Natural killer cell (primary cell): ENCODE data around the gene ZNF527. TPM values are rescaled to one million over a fixed set of nuclear protein-coding genes. Genes with fewer than 3 reads are reported as not detected.

Experiments
- ATAC-seq, 3 donors: fragments of 150-1000 bp in 2 of 3; fragments of 200-7000 bp in 1 of 3; cut with Tn5 transposase; 1 replicate in 1 of 3; 2 replicates in 2 of 3; pipeline ENCODE4 v1.10.0; 2021; ENCODE audit warnings: mild to moderate bottlenecking in 2 of 3, moderate library complexity in 2 of 3
- DNase-seq, 2 donors: peaks; one replicate each; pipeline versions ENCODE4 v3.0.0 to v3.0.0-alpha.2; 2013 to 2021; ENCODE audit warnings: mixed read lengths in 1 of 2
- H3K27ac ChIP-seq: one replicate; pipeline ENCODE4 v1.5.1; 2013; ENCODE audit warnings: mild to moderate bottlenecking, low read length
- H3K27me3 ChIP-seq: one replicate; pipeline ENCODE4 v1.6.1; 2013; ENCODE audit warnings: low read length; ENCODE audit not compliant: control insufficient read depth, insufficient read depth
- H3K36me3 ChIP-seq: one replicate; pipeline ENCODE4 v1.6.1; 2013; ENCODE audit warnings: low read length; ENCODE audit not compliant: control insufficient read depth, insufficient read depth
- H3K4me1 ChIP-seq: one replicate; pipeline ENCODE4 v1.6.1; 2013; ENCODE audit warnings: low read length; ENCODE audit not compliant: control insufficient read depth, insufficient read depth
- H3K4me3 ChIP-seq: one replicate; pipeline ENCODE4 v1.5.1; 2013; ENCODE audit warnings: low read length
- H3K9me3 ChIP-seq: one replicate; pipeline ENCODE4 v1.6.1; 2013; ENCODE audit warnings: low read length; ENCODE audit not compliant: control insufficient read depth, insufficient read depth
- H3K27ac Mint-ChIP-seq, 2 donors: one replicate each; pipeline ENCODE4 v1.8.0; 2022; ENCODE audit warnings: mild to moderate bottlenecking in 2 of 2, mixed read lengths in 2 of 2, moderate library complexity in 1 of 2
- H3K27me3 Mint-ChIP-seq, 2 donors: one replicate each; pipeline ENCODE4 v1.8.0; 2022; ENCODE audit warnings: low read depth in 2 of 2, mixed read lengths in 2 of 2
- H3K36me3 Mint-ChIP-seq: one replicate; pipeline ENCODE4 v1.8.0; 2022; ENCODE audit warnings: mixed read lengths
- H3K4me1 Mint-ChIP-seq, 2 donors: one replicate each; pipeline ENCODE4 v1.8.0; 2022; ENCODE audit warnings: mixed read lengths in 2 of 2
- H3K4me3 Mint-ChIP-seq: one replicate; pipeline ENCODE4 v1.8.0; 2022; ENCODE audit warnings: mild to moderate bottlenecking, moderate library complexity, mixed read lengths
- H3K9me3 Mint-ChIP-seq, 2 donors: one replicate each; pipeline ENCODE4 v1.8.0; 2022; ENCODE audit warnings: mixed read lengths in 2 of 2
- CTCF ChIP-seq: fragments of 200-600 bp; IDR thresholded peaks from one replicate; pipeline ENCODE4 v1.8.0; 2022; ENCODE audit warnings: antibody characterized with exemption
- WGBS: methylation state at CpG from one replicate; pipeline ENCODE4 v1.1.7; 2013; ENCODE audit warnings: missing lambda C conversion rate; ENCODE audit not compliant: insufficient coverage; 5-methylcytosine and 5-hydroxymethylcytosine counted together
- intact Hi-C: fragments of 100-400 bp; cut with micrococcal nuclease; formaldehyde crosslinking; loops from one replicate; pipeline ENCODE4 v1.14.2; 2022
- total RNA-seq, 4 donors: library from RNA; stranded (reverse); fragments of 120-200 nt in 1 of 4; gene quantifications; one replicate each; pipeline versions ENCODE4 v1.2.3 to v1.2.4, GENCODE V29; 2013 to 2022

ZNF527 gene
- 10 to 100 TPM in 2 of 3 donors, 1 to 10 TPM in 1; 9.9 to 14.0 (median 13.6) TPM for total RNA-seq
- total RNA-seq (2013), result 13.6 TPM

GRCh38 chr19:37370880-37371661 is at the start of gene ZNF527:
Gene ZNF527 (plus strand): TSS chr19:37371099. CDS start chr19:37374199, 3,100 bp downstream.
- no peaks in the 10 kb centered on the region for H3K9me3 ChIP-seq
- peak within 1 kb of the TSS; percentile 94 for H3K27ac ChIP-seq
- Mint-ChIP-seq H3K4me1 (peaks cover 17 to 19% of the 10 kb centered on the region in 2 donors), H3K4me3 (peak within 1 kb of the TSS; percentile 98), H3K27me3 (no peaks in the 10 kb centered on the region), H3K9me3 (peaks cover 0 to 3% of the 10 kb centered on the region in 2 donors), H3K27ac (peak within 1 kb of the TSS; percentile 93 to 99), H3K36me3 (no peaks in the 10 kb centered on the region)
- no peaks in the 10 kb centered on the region for H3K27me3 ChIP-seq
- TF ChIP-seq CTCF, result no peak
- 1% methylated on average over 58 of the region's 58 CpGs for WGBS
- peak within 1 kb of the TSS; percentile 81 for H3K4me3 ChIP-seq
- DNase-seq (peak; percentile 96 to 98), ATAC-seq (peak; percentile 92 to 96 (median 93))
- intact Hi-C loops, result loop anchor here (1.0 to 10.0 kb wide), 11 partner anchors 37 to 1156 kb away; partner anchors contain the start of genes SIPA1L3, WDR87, ZNF146 and ZNF260
- H3K36me3 ChIP-seq, result peaks cover 11% of the 10 kb centered on the region
- peaks cover 12% of the 10 kb centered on the region for H3K4me1 ChIP-seq

DNA sequence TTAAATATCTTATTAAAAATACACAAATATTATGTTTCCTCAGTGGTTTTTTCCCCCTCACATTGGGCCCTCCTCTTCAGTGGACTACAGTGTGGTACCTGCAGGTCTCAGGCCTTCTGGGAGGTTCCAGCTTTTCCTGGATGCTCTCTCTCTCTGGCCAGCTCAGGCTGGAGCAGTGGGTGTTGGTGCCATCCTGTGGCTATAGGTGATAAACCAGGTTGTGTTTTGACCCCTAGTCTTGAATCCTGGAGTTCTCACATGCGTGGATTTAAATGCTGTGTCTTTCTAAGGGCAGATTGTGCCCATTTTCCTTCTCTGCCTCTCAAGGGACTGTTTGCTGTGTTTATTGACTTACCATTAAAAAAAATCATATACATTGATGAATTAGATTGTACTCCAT is 41.2 kb upstream of the ZNF527 start:
- WGBS, result 100% methylated on average over 1 of the region's 1 CpG
- Histone ChIP-seq H3K9me3 (no peaks in the 10 kb centered on the region), H3K36me3 (peaks cover 33% of the 10 kb centered on the region), H3K4me1 (peaks cover 10% of the 10 kb centered on the region), H3K4me3 (no peak overlapping the region), H3K27ac (no peak overlapping the region), H3K27me3 (no peaks in the 10 kb centered on the region)
- Mint-ChIP-seq H3K27ac (no peak overlapping the region), H3K4me1 (peaks cover 0 to 15% of the 10 kb centered on the region in 2 donors), H3K9me3 (no peaks in the 10 kb centered on the region), H3K27me3 (no peaks in the 10 kb centered on the region), H3K36me3 (no peaks in the 10 kb centered on the region), H3K4me3 (no peak overlapping the region)
- no peak for TF ChIP-seq CTCF
- intact Hi-C loops, result loop anchor here (5.0 kb wide), 1 partner anchor 138 kb away; the partner anchor contains the start of genes ZNF569 and ZNF570
- no peak for ATAC-seq
- DNase-seq, result no peak

GRCh38 chr19:37332839-37333238 is 38.1 kb upstream of the ZNF527 start:
- Histone ChIP-seq H3K36me3 (peaks cover 19% of the 10 kb centered on the region), H3K27me3 (no peaks in the 10 kb centered on the region), H3K4me3 (no peak overlapping the region), H3K4me1 (peaks cover 20% of the 10 kb centered on the region), H3K27ac (no peak overlapping the region), H3K9me3 (no peaks in the 10 kb centered on the region)
- Mint-ChIP-seq H3K9me3 (no peaks in the 10 kb centered on the region), H3K4me1 (peaks cover 10 to 26% of the 10 kb centered on the region in 2 donors), H3K27ac (peak overlapping the region in 1 of 2 donors; percentile 89), H3K36me3 (no peaks in the 10 kb centered on the region), H3K27me3 (no peaks in the 10 kb centered on the region), H3K4me3 (no peak overlapping the region)
- TF ChIP-seq CTCF, result no peak
- DNase-seq (no peak), ATAC-seq (no peak)
- intact Hi-C loops, result loop anchor here (5.0 kb wide), 1 partner anchor 134 kb away; the partner anchor contains the start of genes ZNF569 and ZNF570
